SH-SY5Y (cell line): ENCODE data around the gene CDH4.

ENCODE experiments used
- GATA2 ChIP-seq: IDR thresholded peaks from 2 replicates; pipeline ENCODE4 v1.6.1; 2011; ENCODE audit warnings: mild to moderate bottlenecking, low read depth, low read length
- GATA3 ChIP-seq: IDR thresholded peaks from 2 replicates; pipeline ENCODE4 v1.6.1; 2011; ENCODE audit warnings: low read depth, mild to moderate bottlenecking, low read length, moderate library complexity

DNA sequence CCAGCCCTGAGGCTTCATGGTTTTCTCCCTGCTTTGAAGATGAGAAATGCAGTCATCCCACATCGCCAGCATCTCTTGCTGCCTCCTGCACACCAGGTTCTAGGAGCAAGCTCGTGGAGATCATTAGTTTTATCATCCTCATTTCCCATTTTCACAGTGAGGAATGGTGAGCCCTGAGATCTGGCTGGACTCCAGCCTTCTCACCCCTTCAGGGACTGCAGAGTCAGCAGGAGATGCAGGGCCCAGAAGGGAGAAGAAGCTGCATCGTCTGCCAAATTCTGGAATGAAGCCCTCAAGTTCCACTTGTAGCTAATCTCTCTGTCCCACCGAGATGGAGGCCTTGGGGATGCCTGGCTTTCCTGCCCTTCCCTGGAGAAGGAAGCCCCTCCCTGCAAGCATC is 596.8 kb downstream of the CDH4 start:
- TF ChIP-seq GATA3, result no peak
- no peak for TF ChIP-seq GATA2
